NCI-H460 (cell line): ENCODE measurements around the gene KCTD5. TPM values are rescaled to one million over a fixed set of nuclear protein-coding genes. Genes with fewer than 3 reads are reported as not detected.
"Not testable (repeated sequence)": the region's sequence is repeated elsewhere in the genome, so short reads cannot be mapped to it uniquely, and the experiment has no call there.

ENCODE experiments used
- DNase-seq: peaks from one replicate; pipeline ENCODE4 v3.0.0-alpha.2; 2016; ENCODE audit warnings: low read depth; ENCODE audit errors: extremely low read depth
- total RNA-seq: library from RNA; depleted of rRNA; stranded (reverse); fragments of >200 nt; shearing (Covaris generic); gene quantifications from 2 replicates; pipeline ENCODE4 v1.2.3, GENCODE V29; 2014

The KCTD5 gene
- total RNA-seq, 1 experiment from 2014 or later = 36.4 TPM

GRCh38 chr16:2692948-2693651 lies 10.8 kb downstream of the KCTD5 start:
- peak; percentile 62 for DNase-seq

DNA sequence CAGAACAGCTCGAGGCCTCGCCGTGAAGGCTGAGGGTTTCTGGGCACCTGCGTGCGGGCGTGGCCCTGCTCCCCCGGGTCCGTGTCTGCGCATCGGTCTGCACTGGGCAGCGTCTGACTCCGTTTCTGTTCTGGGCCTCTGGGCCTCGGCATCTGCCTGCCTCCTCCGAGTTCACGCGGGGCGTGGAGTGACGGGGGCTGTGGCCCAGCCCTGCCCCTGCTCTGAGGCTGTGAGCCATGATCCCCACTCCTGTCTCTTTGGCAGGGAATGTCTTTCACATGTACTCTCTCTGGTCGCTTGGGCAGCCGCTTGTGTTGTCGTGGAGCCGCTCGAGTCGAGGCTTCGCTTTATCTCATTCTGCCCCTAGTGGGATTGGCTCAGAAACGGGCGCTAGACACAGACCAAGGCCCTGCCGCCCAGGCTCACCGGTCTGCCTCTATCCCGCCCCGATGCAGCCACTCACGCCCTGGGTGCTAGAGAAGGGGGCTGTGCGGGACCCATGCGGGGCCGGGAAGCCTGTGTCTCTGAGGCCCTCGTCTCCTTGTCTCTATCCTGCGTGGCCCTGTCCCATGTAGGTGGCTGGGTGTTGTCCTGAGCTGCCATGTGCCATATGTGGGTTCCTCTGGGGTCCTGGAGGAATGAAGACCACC lies 14.4 kb downstream of the KCTD5 start:
- DNase-seq = not testable (repeated sequence)

DNA sequence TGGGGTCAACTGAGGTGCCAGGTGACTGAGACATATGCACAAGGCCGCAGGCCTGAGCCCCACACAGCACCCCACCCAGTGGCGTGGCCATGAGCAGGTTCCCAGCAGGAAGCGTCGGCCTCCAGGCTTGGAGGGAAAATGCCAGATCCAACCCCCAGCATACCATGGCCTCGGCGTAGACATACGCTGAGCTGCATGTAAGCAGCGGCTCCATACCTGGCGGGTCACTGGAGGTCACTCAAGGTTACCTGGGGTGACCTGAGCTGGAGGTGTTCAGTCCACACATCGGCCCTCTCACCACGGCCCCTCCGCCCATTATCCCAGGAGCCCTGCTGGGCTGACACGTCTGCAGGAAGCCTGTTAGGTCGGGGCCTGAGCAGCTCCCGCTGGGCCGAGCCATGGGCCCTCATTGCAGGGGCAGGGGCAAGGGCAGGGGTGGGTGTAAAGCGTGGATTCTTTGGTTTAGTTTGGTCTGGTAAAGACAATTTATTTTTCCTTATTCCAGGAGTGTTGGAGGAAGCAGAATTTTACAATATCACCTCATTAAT lies 15.2 kb downstream of the KCTD5 start:
- no peak for DNase-seq

- DNase-seq = no peak
These were observed 16.0 kb downstream of the KCTD5 start for GRCh38 chr16:2698103-2698870.

- DNase-seq = no peak
These were observed 16.8 kb downstream of the KCTD5 start for GRCh38 chr16:2698965-2699750.

DNA sequence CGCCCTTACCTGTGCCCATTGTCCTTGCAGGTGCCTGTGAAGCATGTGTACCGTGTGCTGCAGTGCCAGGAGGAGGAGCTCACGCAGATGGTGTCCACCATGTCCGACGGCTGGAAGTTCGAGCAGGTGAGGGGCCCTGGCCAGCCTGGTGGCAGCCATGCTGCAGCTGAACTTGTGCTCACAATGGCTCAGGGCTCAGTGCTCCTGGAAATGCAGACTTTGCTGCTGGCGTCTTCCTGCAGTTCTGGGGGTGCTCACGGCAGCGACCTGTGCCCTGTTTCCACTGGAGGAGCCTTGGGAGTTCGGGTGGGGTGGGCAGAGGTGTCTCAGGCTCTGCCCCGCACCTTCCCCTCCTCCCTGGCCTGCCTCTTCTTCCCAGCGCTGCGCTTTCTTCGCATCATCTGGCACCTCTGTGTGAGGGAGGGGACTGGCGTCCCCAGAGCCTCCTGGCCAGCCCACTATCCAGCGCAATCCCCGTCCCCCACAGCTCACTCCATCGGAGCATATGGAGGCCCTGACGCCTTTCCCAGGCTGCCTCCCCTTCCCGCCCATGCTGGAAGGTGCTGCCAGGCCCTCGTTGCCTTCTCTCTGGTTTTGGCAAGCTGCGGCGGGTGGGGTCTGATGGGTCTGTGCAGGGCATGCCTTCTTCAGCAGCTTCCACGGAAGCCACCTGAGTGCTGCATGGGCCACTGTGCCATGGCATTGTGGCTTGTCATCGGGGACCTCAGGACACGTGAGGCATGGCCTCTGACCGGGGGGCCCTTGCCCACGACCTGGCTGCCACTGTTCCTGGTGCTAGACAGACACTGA lies 17.7 kb downstream of the KCTD5 start:
- no peak for DNase-seq

DNA sequence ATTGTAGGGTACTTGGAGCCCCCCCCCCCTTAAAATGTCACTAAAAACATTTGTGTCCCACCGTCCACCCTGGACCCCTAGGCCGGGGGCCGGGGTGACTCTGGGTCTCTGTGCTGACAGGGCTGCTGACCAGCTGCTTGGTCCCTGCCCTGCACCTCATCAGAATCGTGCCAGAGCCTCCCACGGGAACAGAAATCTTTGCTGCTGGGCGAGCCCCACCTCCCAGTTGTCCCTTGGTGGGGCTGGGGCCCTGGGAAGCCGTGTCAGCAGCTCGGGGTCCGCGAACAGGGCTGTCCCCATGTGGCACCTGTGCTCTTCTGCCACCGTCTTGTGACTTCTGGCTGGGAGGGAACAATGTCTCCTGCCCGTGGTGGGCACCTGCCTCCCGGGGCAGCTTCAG lies 18.5 kb downstream of the KCTD5 start:
- no peak for DNase-seq

GRCh38 chr16:2701272-2701671 lies 18.9 kb downstream of the KCTD5 start:
- no peak for DNase-seq

- no peak for DNase-seq
These were observed 19.6 kb downstream of the KCTD5 start for GRCh38 chr16:2701713-2702437.

DNA sequence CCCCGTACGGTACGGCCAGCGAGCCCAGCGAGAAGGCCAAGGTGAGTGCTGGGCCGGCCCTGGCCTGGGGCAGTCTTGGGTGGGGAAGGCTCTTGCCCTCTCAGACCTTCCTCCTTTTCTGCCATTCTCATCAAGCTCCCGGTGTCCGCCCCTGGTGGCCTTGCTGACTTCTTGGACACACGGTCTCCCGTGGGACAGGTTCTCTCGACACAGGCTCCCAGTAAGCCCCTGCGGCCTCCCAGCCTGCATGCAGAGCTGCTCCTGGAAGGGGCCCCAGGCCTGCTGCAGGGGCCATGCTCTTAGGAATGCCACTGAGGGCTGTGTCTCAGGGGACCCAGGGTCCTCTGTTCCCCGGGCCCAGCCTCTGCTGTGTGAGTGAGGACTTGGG lies 20.1 kb downstream of the KCTD5 start:
- DNase-seq = no peak

DNA sequence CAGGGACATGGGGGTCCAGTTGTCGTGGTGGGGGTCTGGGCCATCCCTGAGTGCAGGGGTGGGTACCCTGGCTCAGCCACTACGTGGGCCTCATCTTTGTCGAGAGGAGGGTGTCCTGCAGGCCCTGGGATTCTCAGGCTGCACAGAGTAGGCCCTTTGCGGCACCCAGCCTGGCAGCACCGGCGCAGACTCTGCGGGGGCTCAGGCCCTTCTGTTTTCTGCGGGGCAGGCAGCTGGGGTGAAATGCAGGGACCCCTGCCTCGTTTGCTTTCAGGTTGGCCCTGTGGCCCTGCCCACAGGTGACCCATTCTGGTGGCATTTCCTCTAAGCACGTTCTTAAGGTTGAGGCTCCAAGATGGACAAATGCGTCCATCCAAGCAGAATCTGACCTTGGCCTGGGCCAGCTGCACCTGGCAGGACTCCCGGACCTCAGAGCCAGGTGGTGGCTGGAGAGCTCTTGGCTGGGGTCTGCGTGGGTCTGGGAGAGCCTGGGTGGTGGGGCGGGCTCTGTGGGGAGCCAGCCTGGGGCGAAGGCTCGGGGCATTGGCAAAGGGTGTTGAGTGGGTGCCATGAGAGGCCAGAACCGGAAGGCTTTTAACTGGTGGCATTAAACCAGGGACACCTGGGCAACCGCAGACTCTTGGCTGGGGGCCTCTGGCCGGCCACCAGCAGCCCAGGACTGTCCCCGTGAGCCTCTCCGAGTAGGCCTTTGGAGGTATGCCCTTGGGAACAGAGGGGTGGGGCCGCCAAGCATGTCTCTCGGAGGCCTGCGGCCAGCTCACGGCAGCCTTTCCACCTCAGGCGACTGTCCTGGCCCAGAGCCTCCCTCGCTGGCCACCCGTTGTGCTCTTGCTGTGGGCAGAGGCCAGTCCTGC lies 20.8 kb downstream of the KCTD5 start:
- DNase-seq = no peak

DNA sequence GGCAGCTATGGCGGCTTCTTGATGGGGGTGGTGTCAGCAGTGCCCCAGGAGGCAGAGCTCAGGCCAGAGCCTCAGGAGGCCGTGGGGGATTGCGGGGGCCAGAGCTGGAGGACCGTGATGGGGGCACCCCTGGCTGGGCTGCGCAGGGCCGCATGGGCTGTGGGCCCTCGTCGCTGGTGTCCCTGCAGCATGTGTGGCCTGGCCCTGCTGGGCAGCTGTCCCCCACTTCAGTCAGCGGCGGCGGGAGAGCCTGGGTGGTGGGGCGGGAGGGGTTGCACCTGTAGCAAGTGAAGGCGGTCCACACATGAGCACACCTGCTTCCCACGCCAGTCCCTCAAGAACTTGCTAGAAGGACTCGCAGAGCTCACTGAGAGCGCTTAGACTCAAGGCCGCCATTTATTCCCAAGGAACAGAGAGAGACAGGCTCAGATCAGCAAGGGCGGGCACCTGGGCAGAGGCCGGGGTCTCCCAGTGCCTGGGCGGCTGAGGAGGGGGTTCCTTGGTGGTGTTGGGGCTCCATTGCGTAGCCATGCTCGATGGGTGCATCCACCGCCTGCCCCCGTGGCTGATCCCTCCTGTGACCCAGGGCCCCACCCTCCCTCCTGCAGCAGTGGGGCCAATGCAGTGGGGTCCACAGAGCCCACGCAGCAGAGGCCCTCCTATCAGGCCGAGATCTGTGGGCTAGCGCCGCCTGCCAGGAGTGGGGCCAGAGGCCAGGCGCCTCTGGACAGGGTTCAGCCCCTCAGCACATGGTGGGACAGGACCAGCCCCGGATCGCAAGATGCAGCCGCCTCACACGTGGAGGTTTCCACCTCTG lies 22.1 kb downstream of the KCTD5 start:
- DNase-seq = no peak

DNA sequence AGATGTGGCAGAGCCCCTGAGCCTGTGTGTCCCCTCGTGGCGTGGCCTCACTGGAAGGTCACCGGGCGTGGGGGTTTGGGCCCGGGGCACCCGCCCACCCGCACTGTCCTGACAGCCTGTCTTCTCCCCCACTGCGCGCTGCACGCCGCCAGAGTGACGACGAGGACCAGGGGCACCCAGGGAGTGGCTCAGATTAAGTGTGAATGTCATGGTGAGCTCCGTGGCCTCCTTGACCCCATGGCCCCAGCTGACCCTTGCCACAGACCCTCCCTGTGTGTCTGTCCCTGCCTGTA lies 22.6 kb downstream of the KCTD5 start:
- no peak for DNase-seq

GRCh38 chr16:2705351-2705750 lies 23.0 kb downstream of the KCTD5 start:
- no peak for DNase-seq

DNA sequence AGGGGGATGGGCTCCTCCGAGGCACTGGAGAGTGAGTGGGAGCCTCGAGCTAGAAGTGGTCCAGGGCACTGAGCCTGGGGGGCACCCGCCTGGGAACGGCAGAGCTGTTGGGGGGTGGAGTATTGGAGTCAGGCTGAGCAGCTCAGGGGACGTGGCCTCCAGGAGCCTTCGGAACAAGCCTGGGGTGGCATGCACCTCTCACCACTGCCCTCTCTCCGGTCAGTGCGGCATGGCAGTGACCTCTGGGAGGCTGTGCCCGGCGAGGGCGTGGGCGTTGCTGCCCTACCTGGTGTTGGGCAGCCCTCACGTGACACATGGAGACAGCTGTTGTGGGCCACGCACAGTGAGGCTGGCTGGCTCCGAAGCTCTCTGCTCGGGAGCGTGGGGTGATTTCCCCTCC lies 23.8 kb downstream of the KCTD5 start:
- DNase-seq = no peak

DNA sequence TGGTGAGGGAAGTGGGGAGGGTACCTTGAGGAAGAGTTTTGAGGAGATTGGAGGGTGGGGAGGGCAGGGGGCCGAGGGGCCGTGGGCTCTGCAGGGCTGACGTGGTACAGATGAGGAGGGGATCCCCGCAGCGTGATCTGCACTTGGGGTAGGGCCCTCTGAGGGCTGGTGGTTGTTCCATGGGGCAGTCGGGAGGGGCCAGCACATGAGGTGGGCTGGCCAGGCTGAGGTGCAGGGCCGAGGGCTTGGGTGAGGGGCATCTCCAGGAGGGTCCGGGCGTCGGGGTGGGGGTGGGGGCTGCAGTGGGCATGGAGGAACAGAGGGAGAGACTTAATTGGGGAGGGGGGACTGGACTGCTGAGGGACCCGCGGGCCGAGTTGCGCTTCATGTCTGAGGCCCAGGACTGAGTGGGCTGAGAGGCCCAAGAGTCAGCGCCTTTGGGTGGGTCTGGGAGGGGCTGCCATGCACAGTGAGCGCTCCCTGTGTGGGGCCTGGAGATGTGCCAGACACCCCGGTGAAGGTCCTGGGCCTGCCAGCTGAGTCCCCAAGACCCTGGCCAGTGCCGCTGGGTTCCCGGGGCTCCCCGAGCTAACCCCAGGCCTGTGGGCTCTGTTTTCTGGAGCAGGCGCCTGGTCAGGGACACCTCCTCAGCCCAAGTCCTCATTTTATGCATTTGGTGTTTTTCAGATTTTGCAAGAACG lies 24.4 kb downstream of the KCTD5 start:
- no peak for DNase-seq
